Measurements from ENCODE around the gene AP4S1.

DNA sequence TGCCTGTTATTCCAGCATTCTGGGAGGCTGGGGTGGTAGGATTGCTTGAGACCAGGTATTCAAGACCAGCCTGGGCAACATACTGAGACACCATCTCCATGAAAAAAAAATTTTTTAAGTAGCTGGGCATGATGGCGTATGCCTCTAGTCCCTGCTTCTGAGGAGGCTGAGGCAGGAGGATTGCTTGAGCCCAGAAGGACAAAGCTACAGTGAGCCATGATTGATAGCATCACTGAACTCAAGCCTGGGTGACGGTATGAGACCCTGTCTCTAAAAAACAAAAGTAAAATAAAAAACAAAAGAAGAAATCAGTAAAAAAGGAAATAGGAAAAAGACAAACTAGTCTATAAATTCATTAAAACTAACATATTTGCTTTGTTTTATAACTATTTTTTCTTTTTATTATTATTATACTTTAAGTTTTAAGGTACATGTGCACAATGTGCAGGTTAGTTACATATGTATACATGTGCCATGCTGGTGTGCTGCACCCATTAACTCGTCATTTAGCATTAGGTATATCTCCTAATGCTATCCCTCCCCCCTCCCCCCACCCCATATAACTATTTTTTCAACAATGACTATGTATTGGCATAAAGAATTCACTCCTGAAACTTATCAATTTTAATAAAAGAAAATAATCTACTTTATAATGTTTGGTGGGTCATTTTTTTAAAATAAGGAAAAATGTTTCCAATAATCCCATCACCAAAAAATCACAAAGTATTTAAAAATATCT, 15.4 kb upstream of the AP4S1 start:
- TF ChIP-seq, protein P1, sequence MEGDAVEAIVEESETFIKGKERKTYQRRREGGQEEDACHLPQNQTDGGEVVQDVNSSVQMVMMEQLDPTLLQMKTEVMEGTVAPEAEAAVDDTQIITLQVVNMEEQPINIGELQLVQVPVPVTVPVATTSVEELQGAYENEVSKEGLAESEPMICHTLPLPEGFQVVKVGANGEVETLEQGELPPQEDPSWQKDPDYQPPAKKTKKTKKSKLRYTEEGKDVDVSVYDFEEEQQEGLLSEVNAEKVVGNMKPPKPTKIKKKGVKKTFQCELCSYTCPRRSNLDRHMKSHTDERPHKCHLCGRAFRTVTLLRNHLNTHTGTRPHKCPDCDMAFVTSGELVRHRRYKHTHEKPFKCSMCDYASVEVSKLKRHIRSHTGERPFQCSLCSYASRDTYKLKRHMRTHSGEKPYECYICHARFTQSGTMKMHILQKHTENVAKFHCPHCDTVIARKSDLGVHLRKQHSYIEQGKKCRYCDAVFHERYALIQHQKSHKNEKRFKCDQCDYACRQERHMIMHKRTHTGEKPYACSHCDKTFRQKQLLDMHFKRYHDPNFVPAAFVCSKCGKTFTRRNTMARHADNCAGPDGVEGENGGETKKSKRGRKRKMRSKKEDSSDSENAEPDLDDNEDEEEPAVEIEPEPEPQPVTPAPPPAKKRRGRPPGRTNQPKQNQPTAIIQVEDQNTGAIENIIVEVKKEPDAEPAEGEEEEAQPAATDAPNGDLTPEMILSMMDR (IDR thresholded peaks at IDR 0.05): no peak
- TF ChIP-seq SIN3A (IDR thresholded peaks at IDR 0.05; ENCODE audit: borderline replicate concordance, insufficient read depth, low read depth, low read length): no peak

Data from Panc1 (cell line).